ENCODE results near the gene EID2B. TPM values are rescaled to one million over a fixed set of nuclear protein-coding genes. Genes with fewer than 3 reads are reported as not detected.

EID2B gene
- total and polyA plus RNA-seq, 9 of the 15 experiments (the other 6 are each of a cell fraction or from before 2014, with no cell fraction given): 2.8 to 8.8 (median 4.8) TPM

DNA sequence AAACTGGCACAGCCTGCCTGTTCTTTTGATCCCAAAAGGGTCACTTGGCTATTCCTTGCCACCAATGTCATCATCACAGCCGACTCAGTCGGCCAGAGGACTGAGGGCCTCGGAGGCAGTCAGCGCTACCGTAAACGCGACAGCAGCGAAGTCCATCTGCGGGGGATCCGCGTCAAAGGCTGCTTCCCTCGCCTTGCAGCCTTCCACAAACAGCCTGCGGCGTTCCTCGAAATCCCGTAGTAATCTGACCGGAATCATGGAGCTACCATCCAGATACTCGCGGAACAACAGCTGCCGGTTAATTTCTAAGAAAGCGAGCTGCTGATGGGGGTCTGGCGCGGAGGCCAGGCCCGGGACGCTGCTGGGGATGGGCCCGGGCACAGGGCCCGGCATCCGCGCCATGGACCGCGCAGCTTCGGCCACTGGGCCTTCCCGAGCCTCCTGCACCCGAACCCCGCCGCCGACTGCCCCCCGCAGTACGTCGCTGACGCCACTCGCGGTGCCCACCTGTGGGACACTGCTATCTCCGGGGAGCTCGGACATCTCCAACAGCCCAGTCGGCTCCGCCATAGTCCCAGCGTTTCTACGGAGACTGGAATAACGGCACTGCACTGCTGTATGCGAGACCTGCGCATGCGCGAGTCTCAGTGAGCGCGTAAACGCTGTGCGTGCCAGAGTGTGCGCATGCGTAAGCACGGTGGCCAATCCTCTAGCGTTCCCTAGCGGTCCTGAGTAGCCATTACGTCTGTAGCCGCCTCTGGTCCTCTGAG, at the start of gene EID2B (continued):
- TF ChIP-seq, protein P1, sequence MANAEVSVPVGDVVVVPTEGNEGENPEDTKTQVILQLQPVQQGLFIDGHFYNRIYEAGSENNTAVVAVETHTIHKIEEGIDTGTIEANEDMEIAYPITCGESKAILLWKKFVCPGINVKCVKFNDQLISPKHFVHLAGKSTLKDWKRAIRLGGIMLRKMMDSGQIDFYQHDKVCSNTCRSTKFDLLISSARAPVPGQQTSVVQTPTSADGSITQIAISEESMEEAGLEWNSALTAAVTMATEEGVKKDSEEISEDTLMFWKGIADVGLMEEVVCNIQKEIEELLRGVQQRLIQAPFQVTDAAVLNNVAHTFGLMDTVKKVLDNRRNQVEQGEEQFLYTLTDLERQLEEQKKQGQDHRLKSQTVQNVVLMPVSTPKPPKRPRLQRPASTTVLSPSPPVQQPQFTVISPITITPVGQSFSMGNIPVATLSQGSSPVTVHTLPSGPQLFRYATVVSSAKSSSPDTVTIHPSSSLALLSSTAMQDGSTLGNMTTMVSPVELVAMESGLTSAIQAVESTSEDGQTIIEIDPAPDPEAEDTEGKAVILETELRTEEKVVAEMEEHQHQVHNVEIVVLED (CRISPR knock-in tag; IDR thresholded peaks at IDR 0.05): peak; percentile 73
- TF ChIP-seq RBM14 (IDR thresholded peaks at IDR 0.05; ENCODE audit: borderline replicate concordance, insufficient read depth, low read depth, low read length) (no peak), MEIS2 (IDR thresholded peaks at IDR 0.05; ENCODE audit: partially characterized antibody) (peak; percentile 99), ZNF77 (CRISPR knock-in tag; IDR thresholded peaks at IDR 0.05) (no peak), NFE2L1 (tag; IDR thresholded peaks at IDR 0.05; ENCODE audit: borderline replicate concordance, low read depth) (no peak), SIN3B (IDR thresholded peaks at IDR 0.05; ENCODE audit: low read depth) (peak; percentile 25; the same call in 1 of the 2 replicates), U2AF2 (optimal IDR thresholded peaks at IDR 0.05; ENCODE audit: low read depth, low read length) (no peak), MBD2 (IDR thresholded peaks at IDR 0.05; ENCODE audit: borderline replicate concordance, low read depth) (peak; percentile 47; the same call in 1 of the 2 replicates), HMG20B (CRISPR knock-in tag; IDR thresholded peaks at IDR 0.05) (no peak), TAF1 (IDR thresholded peaks at IDR 0.05; ENCODE audit: control insufficient read depth, extremely low read depth, insufficient read depth, low read length, severe bottlenecking) (peak; percentile 50), FOXP1 (CRISPR knock-in tag; IDR thresholded peaks at IDR 0.05) (0 out of 2 replicates have a peak, but pooled peaks have one; percentile 79), RBBP5 (IDR thresholded peaks at IDR 0.05; ENCODE audit: borderline replicate concordance, insufficient read depth, low read length, poor library complexity, severe bottlenecking) (peak; percentile 90), NCOA6 (IDR thresholded peaks at IDR 0.05) (no peak), PHF8 (IDR thresholded peaks at IDR 0.05; ENCODE audit: borderline replicate concordance, low read length) (peak; percentile 86; the same call in 1 of the 2 replicates), CBX2 (IDR thresholded peaks at IDR 0.05; ENCODE audit: insufficient read depth, low read length, poor library complexity, severe bottlenecking) (no peak)
- TF ChIP-seq, protein P2, sequence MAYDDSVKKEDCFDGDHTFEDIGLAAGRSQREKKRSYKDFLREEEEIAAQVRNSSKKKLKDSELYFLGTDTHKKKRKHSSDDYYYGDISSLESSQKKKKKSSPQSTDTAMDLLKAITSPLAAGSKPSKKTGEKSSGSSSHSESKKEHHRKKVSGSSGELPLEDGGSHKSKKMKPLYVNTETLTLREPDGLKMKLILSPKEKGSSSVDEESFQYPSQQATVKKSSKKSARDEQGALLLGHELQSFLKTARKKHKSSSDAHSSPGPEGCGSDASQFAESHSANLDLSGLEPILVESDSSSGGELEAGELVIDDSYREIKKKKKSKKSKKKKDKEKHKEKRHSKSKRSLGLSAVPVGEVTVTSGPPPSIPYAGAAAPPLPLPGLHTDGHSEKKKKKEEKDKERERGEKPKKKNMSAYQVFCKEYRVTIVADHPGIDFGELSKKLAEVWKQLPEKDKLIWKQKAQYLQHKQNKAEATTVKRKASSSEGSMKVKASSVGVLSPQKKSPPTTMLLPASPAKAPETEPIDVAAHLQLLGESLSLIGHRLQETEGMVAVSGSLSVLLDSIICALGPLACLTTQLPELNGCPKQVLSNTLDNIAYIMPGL (CRISPR knock-in tag; IDR thresholded peaks at IDR 0.05): peak; percentile 89; the same call in 1 of the 2 replicates
- TF ChIP-seq, protein P3, sequence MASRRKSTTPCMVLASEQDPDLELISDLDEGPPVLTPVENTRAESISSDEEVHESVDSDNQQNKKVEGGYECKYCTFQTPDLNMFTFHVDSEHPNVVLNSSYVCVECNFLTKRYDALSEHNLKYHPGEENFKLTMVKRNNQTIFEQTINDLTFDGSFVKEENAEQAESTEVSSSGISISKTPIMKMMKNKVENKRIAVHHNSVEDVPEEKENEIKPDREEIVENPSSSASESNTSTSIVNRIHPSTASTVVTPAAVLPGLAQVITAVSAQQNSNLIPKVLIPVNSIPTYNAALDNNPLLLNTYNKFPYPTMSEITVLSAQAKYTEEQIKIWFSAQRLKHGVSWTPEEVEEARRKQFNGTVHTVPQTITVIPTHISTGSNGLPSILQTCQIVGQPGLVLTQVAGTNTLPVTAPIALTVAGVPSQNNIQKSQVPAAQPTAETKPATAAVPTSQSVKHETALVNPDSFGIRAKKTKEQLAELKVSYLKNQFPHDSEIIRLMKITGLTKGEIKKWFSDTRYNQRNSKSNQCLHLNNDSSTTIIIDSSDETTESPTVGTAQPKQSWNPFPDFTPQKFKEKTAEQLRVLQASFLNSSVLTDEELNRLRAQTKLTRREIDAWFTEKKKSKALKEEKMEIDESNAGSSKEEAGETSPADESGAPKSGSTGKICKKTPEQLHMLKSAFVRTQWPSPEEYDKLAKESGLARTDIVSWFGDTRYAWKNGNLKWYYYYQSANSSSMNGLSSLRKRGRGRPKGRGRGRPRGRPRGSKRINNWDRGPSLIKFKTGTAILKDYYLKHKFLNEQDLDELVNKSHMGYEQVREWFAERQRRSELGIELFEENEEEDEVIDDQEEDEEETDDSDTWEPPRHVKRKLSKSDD (conservative IDR thresholded peaks at IDR 0.05; ENCODE audit: low read length): peak; percentile 89
- TF ChIP-seq, protein P4, sequence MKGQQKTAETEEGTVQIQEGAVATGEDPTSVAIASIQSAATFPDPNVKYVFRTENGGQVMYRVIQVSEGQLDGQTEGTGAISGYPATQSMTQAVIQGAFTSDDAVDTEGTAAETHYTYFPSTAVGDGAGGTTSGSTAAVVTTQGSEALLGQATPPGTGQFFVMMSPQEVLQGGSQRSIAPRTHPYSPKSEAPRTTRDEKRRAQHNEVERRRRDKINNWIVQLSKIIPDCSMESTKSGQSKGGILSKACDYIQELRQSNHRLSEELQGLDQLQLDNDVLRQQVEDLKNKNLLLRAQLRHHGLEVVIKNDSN (CRISPR knock-in tag; IDR thresholded peaks at IDR 0.05): 0 out of 2 replicates have a peak, but pooled peaks have one; percentile 22
- TF ChIP-seq, protein P5, sequence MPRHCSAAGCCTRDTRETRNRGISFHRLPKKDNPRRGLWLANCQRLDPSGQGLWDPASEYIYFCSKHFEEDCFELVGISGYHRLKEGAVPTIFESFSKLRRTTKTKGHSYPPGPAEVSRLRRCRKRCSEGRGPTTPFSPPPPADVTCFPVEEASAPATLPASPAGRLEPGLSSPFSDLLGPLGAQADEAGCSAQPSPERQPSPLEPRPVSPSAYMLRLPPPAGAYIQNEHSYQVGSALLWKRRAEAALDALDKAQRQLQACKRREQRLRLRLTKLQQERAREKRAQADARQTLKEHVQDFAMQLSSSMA (CRISPR knock-in tag; IDR thresholded peaks at IDR 0.05): no peak
